Tibial nerve (tissue), 4 donors: ENCODE measurements around the gene CHPF. TPM values are rescaled to one million over a fixed set of nuclear protein-coding genes. Genes with fewer than 3 reads are reported as not detected.
A peak's percentile ranks its signal among the peaks of the same experiment; 100 is the strongest.

ENCODE experiments used
- DNase-seq, 2 donors: peaks; one replicate each; pipeline ENCODE4 v3.0.0-alpha.2; 2019; ENCODE audit warnings: low spot score in 2 of 2
- H3K27ac ChIP-seq, 4 donors: fragments of 200-600 bp; sonication (generic) in 3 of 4; one replicate each; pipeline ENCODE4 v1.5.1; 2017 to 2019; ENCODE audit warnings: mild to moderate bottlenecking in 1 of 4
- H3K27me3 ChIP-seq, 2 donors: fragments of 200-600 bp; sonication (generic) in 1 of 2; one replicate each; pipeline versions ENCODE4 v1.5.1 to v1.6.0; 2017 to 2019
- H3K36me3 ChIP-seq, 3 donors: fragments of 200-600 bp; sonication (generic); one replicate each; pipeline ENCODE4 v1.5.1; 2018 to 2019
- H3K4me1 ChIP-seq, 4 donors: fragments of 200-600 bp; sonication (generic) in 3 of 4; one replicate each; pipeline ENCODE4 v1.5.1; 2017 to 2019
- H3K4me3 ChIP-seq, 4 donors: fragments of 200-600 bp; sonication (generic) in 3 of 4; one replicate each; pipeline ENCODE4 v1.5.1; 2017 to 2019; ENCODE audit warnings: mild to moderate bottlenecking in 1 of 4, moderate library complexity in 1 of 4
- H3K9me3 ChIP-seq, 4 donors: fragments of 200-600 bp; sonication (generic) in 3 of 4; one replicate each; pipeline ENCODE4 v1.5.1; 2017 to 2019
- EP300 ChIP-seq, 2 donors: sonication (generic); formaldehyde crosslinking; IDR thresholded peaks; one replicate each; pipeline ENCODE4 v1.6.1; 2017; ENCODE audit warnings: antibody characterized with exemption in 2 of 2, mild to moderate bottlenecking in 1 of 2
- POLR2A ChIP-seq, 2 donors: fragments of 450-650 bp; IDR thresholded peaks; one replicate each; pipeline ENCODE4 v1.6.1; 2017; ENCODE audit warnings: antibody characterized with exemption in 2 of 2, mild to moderate bottlenecking in 2 of 2, moderate library complexity in 2 of 2
- WGBS, 2 donors: methylation state at CpG; one replicate each; pipeline ENCODE4 v1.1.5; 2018; 5-methylcytosine and 5-hydroxymethylcytosine counted together
- total RNA-seq, 4 donors: library from RNA; depleted of rRNA; stranded (reverse); fragments of >200 nt; gene quantifications; one replicate each; pipeline ENCODE4 v1.1.0, GENCODE V29; 2016
- TF ChIP-seq, protein P1 (sequence below), 5 experiments: fragments of 200-600 bp in 3 of 5; fragments of 450-650 bp in 2 of 5; sonication (generic) in 3 of 5; IDR thresholded peaks; one replicate each; pipeline ENCODE4 v1.5.1; 2016 to 2019; ENCODE audit warnings: antibody characterized with exemption in 5 of 5, mild to moderate bottlenecking in 3 of 5, moderate library complexity in 2 of 5

The CHPF gene
- total RNA-seq, 4 donors from 2014 or later = 51.3 to 91.2 (median 62.9) TPM

- Histone ChIP-seq H3K27ac (no peak overlapping the region), H3K4me3 (no peak overlapping the region), H3K4me1 (peaks cover 0 to 4% (median 0%) of the 10 kb centered on the region in 4 donors), H3K27me3 (peaks cover 0 to 27% of the 10 kb centered on the region in 2 donors), H3K9me3 (no peaks in the 10 kb centered on the region), H3K36me3 (no peaks in the 10 kb centered on the region)
- TF ChIP-seq EP300 (IDR thresholded peaks at IDR 0.05) = no peak
- WGBS, 2 donors = 66 to 69% methylated on average over 8 of the region's 8 CpGs
- no peak for DNase-seq
These were observed 35.4 kb upstream of the CHPF start for GRCh38 chr2:219578811-219579613.

- TF ChIP-seq POLR2A (IDR thresholded peaks at IDR 0.05) = no peak
- TF ChIP-seq EP300 (IDR thresholded peaks at IDR 0.05) = no peak
- TF ChIP-seq, protein P1, sequence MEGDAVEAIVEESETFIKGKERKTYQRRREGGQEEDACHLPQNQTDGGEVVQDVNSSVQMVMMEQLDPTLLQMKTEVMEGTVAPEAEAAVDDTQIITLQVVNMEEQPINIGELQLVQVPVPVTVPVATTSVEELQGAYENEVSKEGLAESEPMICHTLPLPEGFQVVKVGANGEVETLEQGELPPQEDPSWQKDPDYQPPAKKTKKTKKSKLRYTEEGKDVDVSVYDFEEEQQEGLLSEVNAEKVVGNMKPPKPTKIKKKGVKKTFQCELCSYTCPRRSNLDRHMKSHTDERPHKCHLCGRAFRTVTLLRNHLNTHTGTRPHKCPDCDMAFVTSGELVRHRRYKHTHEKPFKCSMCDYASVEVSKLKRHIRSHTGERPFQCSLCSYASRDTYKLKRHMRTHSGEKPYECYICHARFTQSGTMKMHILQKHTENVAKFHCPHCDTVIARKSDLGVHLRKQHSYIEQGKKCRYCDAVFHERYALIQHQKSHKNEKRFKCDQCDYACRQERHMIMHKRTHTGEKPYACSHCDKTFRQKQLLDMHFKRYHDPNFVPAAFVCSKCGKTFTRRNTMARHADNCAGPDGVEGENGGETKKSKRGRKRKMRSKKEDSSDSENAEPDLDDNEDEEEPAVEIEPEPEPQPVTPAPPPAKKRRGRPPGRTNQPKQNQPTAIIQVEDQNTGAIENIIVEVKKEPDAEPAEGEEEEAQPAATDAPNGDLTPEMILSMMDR (IDR thresholded peaks at IDR 0.05) = no peak
- no peaks in the 10 kb centered on the region for H3K9me3 ChIP-seq
- peaks cover 0 to 7% (median under 1%) of the 10 kb centered on the region in 4 donors for H3K4me1 ChIP-seq
- no peak overlapping the region for H3K4me3 ChIP-seq
- WGBS, 2 donors = 17 to 32% methylated on average over 14 of the region's 15 CpGs
- peaks cover 0 to 27% of the 10 kb centered on the region in 2 donors for H3K27me3 ChIP-seq
- H3K27ac ChIP-seq = peak overlapping the region in 1 of 4 donors; percentile 16
- H3K36me3 ChIP-seq = no peaks in the 10 kb centered on the region
- DNase-seq = no peak
These were observed 33.1 kb upstream of the CHPF start for GRCh38 chr2:219576505-219577388.

- WGBS, 2 donors = 76 to 89% methylated on average over 5 to 6 of the region's 6 CpGs
- H3K36me3 ChIP-seq = no peaks in the 10 kb centered on the region
- no peaks in the 10 kb centered on the region for H3K9me3 ChIP-seq
- H3K4me3 ChIP-seq = no peak overlapping the region
- no peak overlapping the region for H3K27ac ChIP-seq
- H3K4me1 ChIP-seq = peaks cover 0 to 12% (median 3%) of the 10 kb centered on the region in 4 donors
- H3K27me3 ChIP-seq = peaks cover 0 to 27% of the 10 kb centered on the region in 2 donors
- no peak for DNase-seq
- TF ChIP-seq, protein P1 (IDR thresholded peaks at IDR 0.05) = no peak
- TF ChIP-seq EP300 (IDR thresholded peaks at IDR 0.05) (no peak), POLR2A (IDR thresholded peaks at IDR 0.05) (no peak)
These were observed 32.2 kb upstream of the CHPF start for GRCh38 chr2:219575566-219576504.

GRCh38 chr2:219574484-219575311 is 31.1 kb upstream of the CHPF start:
- no peak for DNase-seq
- TF ChIP-seq POLR2A (IDR thresholded peaks at IDR 0.05) = no peak
- TF ChIP-seq EP300 (IDR thresholded peaks at IDR 0.05) = no peak
- TF ChIP-seq, protein P1 (IDR thresholded peaks at IDR 0.05) = no peak
- Histone ChIP-seq H3K4me1 (peaks cover 0 to 19% (median 3%) of the 10 kb centered on the region in 4 donors), H3K4me3 (no peak overlapping the region), H3K36me3 (no peaks in the 10 kb centered on the region), H3K27me3 (peaks cover 0 to 27% of the 10 kb centered on the region in 2 donors), H3K27ac (no peak overlapping the region), H3K9me3 (no peaks in the 10 kb centered on the region)
- 81 to 85% methylated on average over 17 to 22 of the region's 22 CpGs for WGBS, 2 donors
